ENCODE data around the gene CARTPT. TPM values are rescaled to one million over a fixed set of nuclear protein-coding genes. Genes with fewer than 3 reads are reported as not detected.

CARTPT gene
- total RNA-seq, 2 experiments from 2014 or later: not detected

Other genes with a start within 250 kb of the CARTPT start
- gene MCCC2, start 131.9 kb upstream of the CARTPT start, total RNA-seq: 10 to 100 TPM; 34.9 to 36.2 TPM

All from activated CD4-positive, alpha-beta memory T cell treated with anti-CD3 and anti-CD28 coated beads, Interleukin-2, amount 10 ng/mL, durations not matched to agents 7 days and 5 days (primary cell).